Smooth muscle cell (in vitro differentiated cells): Measurements from ENCODE around the gene LSR. TPM values are rescaled to one million over a fixed set of nuclear protein-coding genes. Genes with fewer than 3 reads are reported as not detected.

Source experiments
- DNase-seq: peaks from one replicate; lab custom pipeline; 2025; ENCODE audit not compliant: unreplicated experiment; lab: John Stamatoyannopoulos, UW
- H2AFZ ChIP-seq: fragments of 200-600 bp; sonication (generic); 2 replicates; pipeline ENCODE4 v1.6.0; 2016; ENCODE audit warnings: antibody characterized with exemption, low read depth, mild to moderate bottlenecking
- H3F3A ChIP-seq: fragments of 200-600 bp; sonication (generic); 2 replicates; pipeline ENCODE4 v1.6.0; 2017; ENCODE audit warnings: antibody characterized with exemption, low read depth
- H3K27ac ChIP-seq: fragments of 200-600 bp; sonication (generic); 2 replicates; pipeline ENCODE4 v1.5.1; 2016; ENCODE audit warnings: low read depth, mild to moderate bottlenecking
- H3K27me3 ChIP-seq: fragments of 200-600 bp; sonication (generic); 2 replicates; pipeline ENCODE4 v1.6.1; 2016; ENCODE audit warnings: low read depth, mild to moderate bottlenecking
- H3K36me3 ChIP-seq: fragments of 200-600 bp; sonication (generic); 2 replicates; pipeline ENCODE4 v1.5.1; 2016; ENCODE audit warnings: low read depth
- H3K4me1 ChIP-seq: fragments of 200-600 bp; sonication (generic); 2 replicates; pipeline ENCODE4 v1.5.1; 2016; ENCODE audit warnings: low read depth
- H3K4me2 ChIP-seq: fragments of 200-600 bp; sonication (generic); 2 replicates; pipeline ENCODE4 v1.6.0; 2016; ENCODE audit warnings: mild to moderate bottlenecking
- H3K4me3 ChIP-seq: fragments of 200-600 bp; sonication (generic); 2 replicates; pipeline ENCODE4 v1.5.1; 2016; ENCODE audit warnings: mild to moderate bottlenecking
- H3K79me2 ChIP-seq: fragments of 200-600 bp; sonication (generic); 2 replicates; pipeline ENCODE4 v1.6.0; 2016; ENCODE audit warnings: low read depth, mild to moderate bottlenecking
- H3K9ac ChIP-seq: fragments of 200-600 bp; sonication (generic); 2 replicates; pipeline ENCODE4 v1.6.0; 2016; ENCODE audit warnings: low read depth
- H3K9me3 ChIP-seq: fragments of 200-600 bp; sonication (generic); replicated peaks from 2 replicates; pipeline ENCODE4 v1.5.1; 2016; ENCODE audit warnings: low read depth
- H4K20me1 ChIP-seq: fragments of 200-600 bp; sonication (generic); 2 replicates; pipeline ENCODE4 v1.6.0; 2016; ENCODE audit warnings: low read depth
- CTCF ChIP-seq: fragments of 200-600 bp; sonication (generic); IDR thresholded peaks from 2 replicates; pipeline ENCODE4 v1.5.1; 2017; ENCODE audit warnings: borderline replicate concordance, mild to moderate bottlenecking, antibody characterized with exemption; ENCODE audit not compliant: insufficient read depth, poor library complexity, severe bottlenecking
- WGBS: methylation state at CpG from one replicate; pipeline ENCODE4 v1.1.7; 2016; ENCODE audit warnings: low lambda C conversion rate; 5-methylcytosine and 5-hydroxymethylcytosine counted together
- polyA plus RNA-seq: library from polyadenylated mRNA; unstranded; fragments of >200 nt; fragmentation: Nextera tagmentation; extraction: Ambion mirVana; gene quantifications from 2 replicates; pipeline ENCODE4 v1.2.1, GENCODE V29; 2016
- total RNA-seq: library from RNA; depleted of rRNA; stranded (reverse); fragments of >200 nt; gene quantifications from 2 replicates; pipeline ENCODE4 v1.2.3, GENCODE V29; 2014

LSR gene
- total and polyA plus RNA-seq, 2 experiments from 2014 or later = 14.0 to 14.2 TPM

GRCh38 chr19:35257113-35257461, 8.3 kb downstream of the LSR start:
- no peak for DNase-seq

GRCh38 chr19:35260694-35261304, 12.0 kb downstream of the LSR start:
- Histone ChIP-seq H3K9me3 (no peaks in the 10 kb centered on the region), H3F3A (peaks cover 9% of the 10 kb centered on the region), H3K36me3 (no peaks in the 10 kb centered on the region), H4K20me1 (no peaks in the 10 kb centered on the region), H2AFZ (no peak overlapping the region), H3K27ac (no peak overlapping the region), H3K4me3 (no peak overlapping the region), H3K4me1 (no peaks in the 10 kb centered on the region), H3K9ac (no peak overlapping the region), H3K79me2 (no peaks in the 10 kb centered on the region), H3K27me3 (no peaks in the 10 kb centered on the region), H3K4me2 (no peak overlapping the region)
- WGBS = 90% methylated on average over 10 of the region's 10 CpGs
- TF ChIP-seq CTCF = no peak
- DNase-seq = no peak

More at GRCh38 chr19:35257113-35257461, 8.3 kb downstream of the LSR start:
- no peaks in the 10 kb centered on the region for H3K27me3 ChIP-seq
- H4K20me1 ChIP-seq = no peaks in the 10 kb centered on the region
- H2AFZ ChIP-seq = no peak overlapping the region
- no peaks in the 10 kb centered on the region for H3K79me2 ChIP-seq
- H3K9me3 ChIP-seq = no peaks in the 10 kb centered on the region
- TF ChIP-seq CTCF = no peak
- H3K27ac ChIP-seq = no peak overlapping the region
- WGBS = 95% methylated on average over 9 of the region's 9 CpGs
- no peak overlapping the region for H3K4me3 ChIP-seq
- H3F3A ChIP-seq = no peaks in the 10 kb centered on the region
- no peaks in the 10 kb centered on the region for H3K4me1 ChIP-seq
- no peak overlapping the region for H3K9ac ChIP-seq
- no peaks in the 10 kb centered on the region for H3K36me3 ChIP-seq
- no peak overlapping the region for H3K4me2 ChIP-seq

- Histone ChIP-seq H4K20me1 (no peaks in the 10 kb centered on the region), H3K9ac (no peak overlapping the region), H3K4me3 (no peak overlapping the region), H3K27me3 (no peaks in the 10 kb centered on the region), H3K4me1 (no peaks in the 10 kb centered on the region), H3K9me3 (no peaks in the 10 kb centered on the region), H3F3A (peaks cover 17% of the 10 kb centered on the region), H2AFZ (no peak overlapping the region), H3K36me3 (no peaks in the 10 kb centered on the region), H3K79me2 (no peaks in the 10 kb centered on the region), H3K4me2 (no peak overlapping the region), H3K27ac (no peak overlapping the region)
- WGBS = 91% methylated on average over 12 of the region's 12 CpGs
- no peak for TF ChIP-seq CTCF
- no peak for DNase-seq
These were observed 12.7 kb downstream of the LSR start for GRCh38 chr19:35261356-35262100.
